Fibroblast of skin of back (primary cell): ENCODE data around the gene DCTPP1. TPM values are rescaled to one million over a fixed set of nuclear protein-coding genes. Genes with fewer than 3 reads are reported as not detected.
"Not testable (repeated sequence)": the region's sequence is repeated elsewhere in the genome, so short reads cannot be mapped to it uniquely, and the experiment has no call there.

ENCODE experiments used
- DNase-seq: peaks from one replicate; pipeline ENCODE4 v3.0.0-alpha.2; 2013
- polyA plus RNA-seq, 2 experiments: library from polyadenylated mRNA; unstranded; fragments of 120-200 nt; gene quantifications; one replicate each; pipeline ENCODE4 v1.2.1, GENCODE V29; 2013; ENCODE audit not compliant: insufficient read length in 2 of 2

DCTPP1 gene
- polyA plus RNA-seq (2013, experiment 1 of 2; ENCODE audit: insufficient read length) = 42.8 TPM
- polyA plus RNA-seq (2013, experiment 2 of 2; ENCODE audit: insufficient read length) = 18.3 TPM

GRCh38 chr16:30429678-30430427, at the start of gene DCTPP1:
Gene DCTPP1 (minus strand): TSS chr16:30430030. CDS start chr16:30429980, 50 bp downstream.
- peak; percentile 99 for DNase-seq

DNA sequence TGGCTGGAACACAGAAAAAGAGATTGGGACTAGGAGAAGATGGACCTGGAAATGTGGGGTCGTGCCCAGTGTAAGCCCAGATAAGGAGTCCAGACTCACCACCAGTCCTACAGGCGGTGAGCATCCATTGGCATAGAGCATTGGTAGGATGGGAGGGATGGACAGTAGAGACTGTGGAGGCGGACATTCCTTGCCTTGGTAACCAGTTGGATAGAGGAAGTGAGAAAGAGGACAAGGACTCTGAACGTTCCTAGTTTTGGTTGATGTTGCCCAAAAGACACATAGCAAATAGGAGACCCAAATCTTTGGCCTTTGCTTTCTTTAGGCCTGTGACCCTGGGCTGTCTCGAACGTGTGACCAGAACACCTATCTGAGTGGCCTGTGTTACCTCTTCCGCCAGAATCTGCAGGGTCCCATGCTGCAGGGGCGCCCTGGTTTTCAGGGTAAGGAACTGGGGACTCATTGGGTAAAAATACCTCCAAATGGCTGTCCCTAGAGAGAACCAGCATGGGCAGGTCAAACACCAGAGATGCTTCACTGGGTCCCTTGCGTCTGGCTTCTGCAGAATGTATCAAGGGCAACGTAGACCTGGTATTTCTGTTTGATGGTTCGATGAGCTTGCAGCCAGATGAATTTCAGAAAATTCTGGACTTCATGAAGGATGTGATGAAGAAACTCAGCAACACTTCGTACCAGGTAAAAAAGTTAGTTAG, 49.1 kb upstream of the DCTPP1 start:
- no peak for DNase-seq

- DNase-seq = not testable (repeated sequence)
Measured at GRCh38 chr16:30477773-30478172, 47.9 kb upstream of the DCTPP1 start.

- no peak for DNase-seq
Measured at GRCh38 chr16:30476991-30477390, 47.2 kb upstream of the DCTPP1 start.

- DNase-seq = no peak
Measured at GRCh38 chr16:30474684-30475083, 44.9 kb upstream of the DCTPP1 start.

- DNase-seq = no peak
Measured at GRCh38 chr16:30474074-30474452, 44.2 kb upstream of the DCTPP1 start.

- no peak for DNase-seq
Measured at GRCh38 chr16:30473231-30474073, 43.6 kb upstream of the DCTPP1 start.

DNA sequence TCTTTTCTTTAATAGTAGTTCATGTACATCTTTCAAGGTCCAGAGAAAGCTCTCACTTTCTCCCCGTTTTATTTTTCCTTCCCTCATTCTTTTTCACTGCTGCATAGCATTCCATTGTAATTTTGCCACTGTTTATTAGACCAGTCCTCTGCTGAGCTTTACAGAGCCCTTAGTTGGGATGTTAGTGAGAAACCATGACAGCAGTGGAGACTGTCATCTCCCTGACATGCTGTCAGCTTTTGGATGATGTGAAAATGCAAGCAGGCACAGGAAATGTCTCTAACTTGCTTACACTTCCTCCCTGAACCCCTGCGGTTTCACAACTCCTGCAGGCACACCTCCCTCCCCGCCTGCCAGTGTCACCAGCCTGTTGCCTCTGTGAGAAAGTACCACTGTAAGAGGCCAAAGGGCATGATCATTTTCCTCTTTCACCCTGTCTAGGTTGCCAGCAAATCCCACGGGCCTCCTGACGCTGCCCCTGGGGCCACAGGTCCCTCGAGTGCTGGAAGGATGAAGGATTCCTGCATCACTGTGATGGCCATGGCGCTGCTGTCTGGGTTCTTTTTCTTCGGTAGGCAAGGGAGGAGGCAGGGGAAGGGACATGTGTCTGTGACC, 42.6 kb upstream of the DCTPP1 start, which contains the start of gene ITGAL:
Gene ITGAL, plus strand, starts transcription at position 415 of the 615 bp plus-strand sequence. Its CDS starts 96 bp downstream, at position 511.
- DNase-seq = no peak

- no peak for DNase-seq
Measured at GRCh38 chr16:30470632-30470995, 40.8 kb upstream of the DCTPP1 start.

GRCh38 chr16:30470170-30470512, 40.3 kb upstream of the DCTPP1 start:
- no peak for DNase-seq

DNA sequence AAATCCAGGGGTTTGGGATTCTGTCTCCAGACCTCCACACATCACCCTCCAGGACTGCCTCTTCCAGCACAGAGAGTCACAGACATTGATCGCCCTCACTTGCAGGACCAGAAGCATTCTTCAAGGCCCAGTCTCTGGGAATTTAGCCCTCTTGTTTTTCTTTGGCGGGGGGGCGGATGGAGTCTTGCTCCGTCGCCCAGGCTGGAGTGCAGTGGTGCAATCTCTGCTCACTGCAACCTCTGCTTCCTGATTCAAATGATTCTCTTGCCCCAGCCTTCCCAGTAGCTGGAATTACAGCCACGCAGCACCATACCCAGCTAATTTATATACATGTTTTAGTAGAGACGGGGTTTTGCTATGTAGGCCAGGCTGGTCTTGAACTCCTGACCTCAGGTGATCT, 34.2 kb upstream of the DCTPP1 start:
- DNase-seq = no peak

- DNase-seq = not testable (repeated sequence)
Measured at GRCh38 chr16:30461426-30461825, 31.6 kb upstream of the DCTPP1 start.

DNA sequence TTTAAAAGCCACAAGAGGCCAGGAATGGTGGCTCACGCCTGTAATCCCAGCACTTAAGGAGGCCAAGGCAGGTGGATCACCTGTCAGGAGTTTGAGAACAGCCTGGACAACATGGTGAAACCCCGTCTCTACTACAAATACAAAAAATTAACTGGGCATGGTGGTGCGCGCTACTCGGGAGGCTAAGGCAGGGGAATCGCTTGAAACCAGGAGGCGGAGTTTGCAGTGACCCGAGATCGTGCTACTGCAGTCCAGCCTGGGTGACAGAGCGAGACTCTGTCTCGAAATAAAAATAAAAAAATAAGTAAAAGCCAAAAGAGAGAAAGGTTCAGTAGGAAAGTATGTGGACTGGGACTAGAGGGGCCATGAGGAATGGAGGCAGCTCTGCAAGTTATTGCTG, 29.6 kb upstream of the DCTPP1 start:
- DNase-seq = no peak

- no peak for DNase-seq
Measured at GRCh38 chr16:30458561-30459394, 28.9 kb upstream of the DCTPP1 start.

DNA sequence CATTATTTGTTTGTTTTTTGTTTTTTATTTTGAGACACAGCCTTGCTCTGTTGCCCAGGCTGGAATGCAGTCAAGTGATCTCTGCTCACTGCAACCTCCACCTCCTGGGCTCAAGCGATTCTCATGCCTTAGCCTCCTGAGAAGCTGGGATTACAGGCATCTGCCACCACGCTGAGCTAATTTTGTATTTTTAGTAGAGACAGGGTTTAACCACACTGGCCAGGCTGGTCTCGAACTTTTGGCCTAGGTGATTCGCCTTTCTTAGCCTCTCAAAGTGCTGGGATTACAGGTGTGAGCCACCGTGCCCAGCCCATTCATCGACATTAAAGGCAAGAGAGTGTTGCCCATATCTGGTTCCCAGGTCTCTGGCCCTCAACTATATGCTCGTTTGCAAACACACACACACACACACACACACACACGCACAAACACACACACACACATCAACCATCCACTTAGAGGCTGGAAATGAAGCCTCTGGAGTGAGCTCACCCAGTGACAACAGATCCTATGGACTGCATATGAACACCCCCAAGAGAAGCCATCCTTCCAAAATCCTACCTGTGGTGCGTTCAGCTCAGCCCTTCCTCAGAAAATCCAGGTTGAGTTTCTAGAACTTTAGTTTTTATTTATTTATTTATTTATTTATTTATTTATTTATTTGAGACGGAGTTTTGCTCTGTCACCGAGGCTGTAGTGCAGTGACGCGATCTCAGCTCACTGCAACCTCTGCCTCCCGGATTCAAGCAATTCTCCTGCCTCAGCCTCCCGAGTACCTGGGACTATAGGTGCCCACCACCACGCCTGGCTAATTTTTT, 28.1 kb upstream of the DCTPP1 start:
- no peak for DNase-seq

GRCh38 chr16:30457256-30457655, 27.4 kb upstream of the DCTPP1 start:
- DNase-seq = no peak

DNA sequence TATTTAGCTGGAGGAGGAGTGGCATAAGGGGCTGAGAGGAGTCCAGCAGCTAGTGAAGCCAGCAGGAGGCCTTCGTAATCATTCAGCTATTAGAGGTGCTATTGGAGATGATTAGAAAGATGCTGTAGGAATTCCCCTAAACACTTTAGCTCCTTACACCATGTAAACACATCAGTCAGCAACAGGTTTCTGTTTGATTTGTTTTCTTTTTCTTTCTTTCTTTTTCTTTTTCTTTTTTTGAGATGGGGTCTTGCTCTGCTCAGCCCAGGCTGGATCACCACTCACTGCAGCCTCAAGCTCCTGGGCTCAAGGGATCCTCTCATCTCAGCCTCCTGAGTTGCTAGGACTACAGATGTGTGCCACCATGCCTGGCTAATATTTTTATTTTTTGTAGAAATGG, 26.5 kb upstream of the DCTPP1 start:
- DNase-seq = no peak

DNA sequence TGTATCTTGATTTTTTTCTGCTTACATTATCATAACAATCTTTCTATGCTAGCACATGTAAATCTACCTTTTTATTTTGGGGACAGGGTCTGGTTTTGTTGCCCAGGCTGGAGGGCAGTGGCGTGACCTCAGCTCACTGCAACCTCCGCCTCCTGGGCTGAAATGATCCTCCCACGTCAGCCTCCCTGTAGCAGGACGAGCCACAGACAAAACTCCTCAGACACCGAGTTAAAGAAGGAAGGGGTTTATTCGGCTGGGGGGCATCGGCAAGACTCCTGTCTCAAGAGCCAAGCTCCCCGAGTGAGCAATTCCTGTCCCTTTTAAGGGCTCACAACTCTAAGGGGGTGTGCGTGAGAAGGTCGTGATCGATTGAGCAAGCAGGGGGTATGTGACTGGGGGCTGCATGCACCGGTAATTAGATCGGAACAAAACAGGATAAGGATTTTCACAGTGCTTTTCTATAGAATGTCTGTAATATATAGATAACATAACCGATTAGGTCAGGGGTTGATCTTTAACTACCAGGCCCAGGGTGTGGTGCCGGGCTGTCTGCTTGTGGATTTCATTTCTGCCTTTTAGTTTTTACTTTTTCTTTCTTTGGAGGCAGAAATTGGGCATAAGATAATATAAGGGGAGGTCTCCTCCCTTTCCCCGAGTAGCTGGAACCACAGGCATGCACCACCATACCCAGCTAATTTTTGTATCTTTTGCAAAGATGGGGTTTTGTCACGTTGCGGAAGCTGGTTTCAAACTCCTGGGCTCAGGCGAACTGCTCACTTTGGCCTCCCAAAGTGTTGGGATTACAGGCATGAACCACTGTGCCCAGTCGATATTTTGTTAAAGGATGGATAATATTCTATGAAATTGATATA, 23.1 kb upstream of the DCTPP1 start:
- DNase-seq = not testable (repeated sequence)

- DNase-seq = no peak
Measured at GRCh38 chr16:30449116-30449435, 19.2 kb upstream of the DCTPP1 start.
